HG02610 (cell line): ENCODE data around the gene RUNX1.
A peak's percentile ranks its signal among the peaks of the same experiment; 100 is the strongest.

Experiments
- ATAC-seq: cut with Tn5 transposase; IDR thresholded peaks from one replicate; pipeline ENCODE4 v1.9.1; 2021; ENCODE audit warnings: mild to moderate bottlenecking, moderate library complexity; ENCODE audit not compliant: unreplicated experiment

RUNX1 gene

GRCh38 chr21:35048706-35049617, at the start of gene RUNX1:
Gene RUNX1, minus strand, starts transcription at chr21:35049302.
- ATAC-seq: peak; percentile 60

- no peak for ATAC-seq
Measured at GRCh38 chr21:35097525-35097924, 48.4 kb upstream of the RUNX1 start.

DNA sequence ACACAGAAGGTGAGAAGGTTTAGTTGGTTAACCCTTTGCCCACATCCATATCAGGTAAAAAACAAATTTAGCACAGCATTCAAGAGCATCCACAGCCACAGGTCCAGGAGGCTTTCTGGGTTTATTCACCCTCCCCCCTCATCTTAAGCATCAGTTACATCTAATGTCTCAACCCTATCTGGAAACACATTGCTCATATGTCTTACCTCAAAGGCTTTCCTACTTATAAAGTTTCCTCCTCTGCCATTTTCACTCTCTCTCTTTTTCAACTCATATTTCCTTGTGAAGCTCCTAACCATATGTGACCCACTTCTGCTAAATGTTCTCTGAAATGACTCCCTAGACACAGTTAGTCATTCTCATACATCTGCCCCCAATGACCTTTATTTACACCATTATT, 47.9 kb upstream of the RUNX1 start:
- ATAC-seq: no peak

DNA sequence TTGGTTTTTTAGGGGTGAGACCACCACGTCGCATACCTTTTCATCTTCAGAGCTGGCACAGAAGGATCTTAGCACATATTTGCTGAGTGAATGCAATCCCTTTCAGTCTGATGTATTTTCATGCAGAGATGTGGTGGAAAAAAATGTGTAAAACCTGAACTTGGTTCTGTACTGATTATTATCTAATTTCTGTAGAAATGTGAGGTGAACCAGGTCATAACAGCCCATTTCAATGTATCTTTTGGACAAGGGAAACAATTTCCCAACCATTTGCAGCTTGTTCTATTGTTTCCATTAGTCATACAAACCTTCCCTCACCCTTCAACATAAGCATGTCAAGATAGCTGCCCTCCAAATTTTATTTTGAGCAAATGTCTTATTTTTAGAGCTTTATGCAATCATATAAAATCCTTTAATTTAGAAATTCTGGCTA, 46.8 kb upstream of the RUNX1 start:
- no peak for ATAC-seq

DNA sequence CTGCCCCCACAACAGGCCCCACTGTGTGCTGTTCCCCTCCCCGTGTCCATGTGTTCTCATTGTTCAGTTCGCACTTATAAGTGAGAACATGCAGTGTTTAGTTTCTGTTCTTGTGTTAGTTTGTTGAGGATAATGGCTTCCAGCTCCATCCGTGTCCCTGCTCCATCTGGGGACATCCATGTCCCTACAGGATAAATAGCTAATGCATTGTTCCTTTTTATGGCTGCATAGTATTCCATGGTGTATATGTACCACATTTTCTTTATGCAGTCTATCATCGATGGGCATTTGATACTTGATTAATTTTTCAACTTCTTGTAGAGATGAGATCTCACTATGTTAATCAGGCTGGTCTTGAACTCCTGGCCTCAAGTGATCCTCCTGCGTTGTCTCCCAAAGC, 44.4 kb upstream of the RUNX1 start:
- ATAC-seq: no peak

DNA sequence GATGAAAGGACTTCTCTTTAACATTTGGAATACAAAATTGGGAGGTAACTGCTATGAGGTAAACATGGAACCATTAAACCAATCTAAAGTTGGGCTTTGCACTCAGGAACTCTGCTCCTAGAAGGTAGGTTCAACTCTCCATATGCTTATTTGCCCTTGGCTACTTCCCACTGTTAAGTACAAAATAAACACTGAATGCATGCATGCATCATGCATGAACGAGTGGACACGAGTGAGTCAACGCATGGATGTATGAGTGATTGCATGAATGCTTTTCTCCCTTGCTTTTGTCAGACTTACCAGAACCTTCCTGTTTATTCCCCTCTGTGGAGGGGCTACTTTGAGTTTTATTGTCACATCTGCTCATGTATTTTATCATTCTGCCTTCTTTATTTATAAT, 42.4 kb upstream of the RUNX1 start:
- ATAC-seq: no peak

- no peak for ATAC-seq
Measured at GRCh38 chr21:35090403-35090802, 41.3 kb upstream of the RUNX1 start.

DNA sequence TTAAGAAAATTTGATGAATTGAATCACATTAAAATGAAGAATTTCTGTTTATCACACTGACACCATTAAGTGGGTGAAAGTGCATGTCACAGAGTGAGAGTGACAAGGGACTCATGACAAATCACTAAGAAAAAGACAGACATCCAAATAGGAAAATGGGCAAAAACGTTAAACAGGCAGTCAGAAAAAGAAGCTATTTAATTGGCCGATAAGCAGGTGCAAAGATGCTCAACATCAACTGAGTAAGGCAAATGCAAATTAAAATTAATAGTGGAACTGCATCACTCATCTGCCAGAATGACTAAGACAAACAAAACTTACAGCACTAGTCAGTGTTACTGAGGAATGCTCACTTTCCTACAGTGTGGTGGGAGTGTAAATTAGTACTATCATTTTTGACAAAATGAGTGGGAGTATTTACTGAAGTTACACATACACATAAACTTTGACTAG, 39.2 kb upstream of the RUNX1 start:
- no peak for ATAC-seq

DNA sequence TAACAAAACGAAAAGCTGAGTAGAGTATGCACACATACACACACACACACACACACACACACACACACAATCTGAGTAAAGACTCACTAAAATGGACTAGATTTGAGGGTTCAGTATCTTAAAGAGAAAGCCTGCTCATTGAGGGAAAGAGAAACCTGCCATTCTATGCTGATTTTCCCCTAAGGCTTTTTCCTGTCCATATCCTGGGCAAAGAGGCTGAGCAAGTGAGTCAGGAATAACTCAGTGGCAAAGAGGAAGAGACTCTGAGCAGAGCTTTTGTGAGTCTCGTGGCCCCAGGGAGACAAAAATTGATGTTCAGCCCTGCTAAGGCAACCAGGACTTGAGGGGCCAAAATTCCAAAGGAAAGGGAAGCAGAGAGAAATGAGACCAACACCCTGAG, 37.3 kb upstream of the RUNX1 start:
- ATAC-seq: no peak

GRCh38 chr21:35084869-35085268, 35.8 kb upstream of the RUNX1 start:
- ATAC-seq: no peak

- ATAC-seq: no peak
Measured at GRCh38 chr21:35083246-35083645, 34.1 kb upstream of the RUNX1 start.

DNA sequence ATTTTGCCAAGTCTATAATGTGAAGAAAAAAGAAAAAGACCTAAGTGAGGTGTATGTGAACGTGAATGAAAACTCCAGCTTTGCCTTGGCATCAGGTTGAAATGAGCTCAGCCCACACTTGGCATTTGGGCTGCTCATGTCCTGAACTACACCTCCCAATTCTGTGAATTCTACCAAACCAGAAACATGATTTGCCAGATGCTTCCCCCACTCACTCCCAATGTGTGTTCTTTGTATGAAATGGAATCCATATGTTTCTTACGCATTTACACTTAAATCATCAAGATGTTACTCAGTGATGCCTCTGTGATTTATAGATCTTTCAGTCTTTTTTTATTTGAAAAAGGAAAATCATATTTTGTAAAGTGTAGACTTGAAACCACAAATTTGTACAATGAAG, 32.8 kb upstream of the RUNX1 start:
- ATAC-seq: no peak

GRCh38 chr21:35079181-35079580, 30.1 kb upstream of the RUNX1 start:
- no peak for ATAC-seq

GRCh38 chr21:35077975-35078374, 28.9 kb upstream of the RUNX1 start:
- no peak for ATAC-seq

GRCh38 chr21:35077466-35077865, 28.4 kb upstream of the RUNX1 start:
- ATAC-seq: no peak

DNA sequence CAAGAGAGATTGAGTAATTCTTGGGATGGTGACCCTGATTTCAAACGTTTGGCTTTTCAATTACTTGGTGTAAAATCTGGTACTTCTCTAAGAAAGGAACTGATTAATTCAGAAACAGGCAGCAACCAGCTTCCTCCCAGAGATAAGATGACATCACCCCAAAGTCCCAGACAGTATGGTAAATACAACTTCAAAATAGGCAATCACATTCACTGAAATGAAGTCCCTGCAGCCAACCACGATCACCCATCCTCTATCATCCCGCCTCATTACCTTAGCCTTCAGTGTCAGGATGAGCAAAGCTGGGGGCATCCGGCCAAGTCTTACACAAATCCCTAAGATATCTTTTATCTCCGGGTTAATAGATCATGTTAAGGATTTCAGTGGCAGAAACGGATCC, 26.4 kb upstream of the RUNX1 start:
- ATAC-seq: no peak

DNA sequence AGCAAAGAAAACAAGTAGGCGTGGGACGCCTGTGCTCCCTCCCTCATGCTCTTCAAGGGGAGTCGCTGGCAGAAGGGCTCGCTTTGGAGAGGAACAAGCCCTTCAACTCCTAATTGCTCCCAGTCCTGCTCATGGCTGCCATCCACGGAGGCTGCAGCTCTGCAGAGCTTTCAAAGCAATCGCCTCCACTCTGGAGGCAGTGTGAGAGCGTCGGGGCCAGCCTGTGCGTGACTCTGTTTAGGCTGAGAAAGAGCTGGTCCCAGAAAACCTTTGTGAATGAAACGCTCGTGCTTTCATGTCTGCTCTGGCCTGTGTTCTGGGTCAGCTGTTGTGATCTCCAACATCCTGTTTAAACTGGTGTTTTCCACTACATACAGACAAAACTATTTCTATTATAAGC, 23.9 kb upstream of the RUNX1 start:
- ATAC-seq: no peak

GRCh38 chr21:35072557-35072956, 23.5 kb upstream of the RUNX1 start:
- no peak for ATAC-seq

DNA sequence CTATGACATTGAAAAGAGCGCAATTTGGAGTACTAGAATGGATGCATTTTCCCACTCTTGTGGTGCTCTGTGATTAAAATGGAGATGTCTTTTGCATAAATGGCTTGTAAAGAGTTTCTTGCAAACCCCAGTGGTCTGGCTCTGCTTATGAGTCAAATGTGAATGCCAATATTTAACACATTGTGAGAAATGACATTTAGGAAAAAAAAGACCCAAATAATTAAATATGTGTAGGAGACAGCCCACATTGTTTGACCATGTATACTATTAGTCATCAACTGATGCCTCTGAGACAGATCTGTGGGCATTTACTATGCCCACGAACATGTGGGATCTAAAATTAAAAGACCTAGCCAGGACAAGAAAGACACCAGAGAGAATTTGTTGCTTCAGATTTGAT, 22.2 kb upstream of the RUNX1 start:
- ATAC-seq: no peak

DNA sequence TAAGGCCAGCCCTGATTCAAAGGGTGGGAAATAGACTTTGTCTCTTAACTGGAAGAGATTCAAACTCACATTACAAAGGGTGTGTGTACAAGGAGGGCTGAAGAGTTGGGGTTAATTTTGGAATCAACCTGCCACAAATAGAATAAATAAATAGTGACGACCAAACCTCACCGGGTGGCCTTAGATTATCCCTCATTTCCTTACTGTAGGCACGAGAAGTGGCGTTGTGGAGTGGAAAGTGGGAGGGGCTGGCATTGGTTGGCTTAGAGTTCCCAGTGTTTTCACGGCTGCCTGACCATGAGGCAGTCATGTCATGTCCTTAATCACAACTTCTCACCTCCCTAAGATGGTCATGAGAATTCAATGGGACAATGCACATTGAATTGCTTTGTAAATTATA, 21.3 kb upstream of the RUNX1 start:
- ATAC-seq: no peak

- ATAC-seq: no peak
Measured at GRCh38 chr21:35066824-35067223, 17.7 kb upstream of the RUNX1 start.

GRCh38 chr21:35063428-35064172, 14.5 kb upstream of the RUNX1 start:
- ATAC-seq: no peak
